Epithelial cell of esophagus (primary cell): ENCODE results near the gene GSTCD.
"Not testable (repeated sequence)": the region's sequence is repeated elsewhere in the genome, so short reads cannot be mapped to it uniquely, and the experiment has no call there.

Source experiments
- DNase-seq: peaks from one replicate; pipeline ENCODE4 v3.0.0; 2010; ENCODE audit warnings: low read depth
- H3K4me3 ChIP-seq: 2 replicates; pipeline ENCODE4 v1.5.1; 2011; ENCODE audit warnings: mild to moderate bottlenecking, low read length, control low read depth
- TF ChIP-seq, protein P1 (sequence below): IDR thresholded peaks from 2 replicates; pipeline ENCODE4 v1.5.1; 2011; ENCODE audit warnings: low read depth, mild to moderate bottlenecking, low read length, control low read depth, inconsistent platforms; ENCODE audit not compliant: insufficient read depth; ENCODE audit errors: missing control alignments

Gene GSTCD

GRCh38 chr4:105751718-105752299, 43.2 kb downstream of the GSTCD start:
- DNase-seq: no peak
- TF ChIP-seq, protein P1, sequence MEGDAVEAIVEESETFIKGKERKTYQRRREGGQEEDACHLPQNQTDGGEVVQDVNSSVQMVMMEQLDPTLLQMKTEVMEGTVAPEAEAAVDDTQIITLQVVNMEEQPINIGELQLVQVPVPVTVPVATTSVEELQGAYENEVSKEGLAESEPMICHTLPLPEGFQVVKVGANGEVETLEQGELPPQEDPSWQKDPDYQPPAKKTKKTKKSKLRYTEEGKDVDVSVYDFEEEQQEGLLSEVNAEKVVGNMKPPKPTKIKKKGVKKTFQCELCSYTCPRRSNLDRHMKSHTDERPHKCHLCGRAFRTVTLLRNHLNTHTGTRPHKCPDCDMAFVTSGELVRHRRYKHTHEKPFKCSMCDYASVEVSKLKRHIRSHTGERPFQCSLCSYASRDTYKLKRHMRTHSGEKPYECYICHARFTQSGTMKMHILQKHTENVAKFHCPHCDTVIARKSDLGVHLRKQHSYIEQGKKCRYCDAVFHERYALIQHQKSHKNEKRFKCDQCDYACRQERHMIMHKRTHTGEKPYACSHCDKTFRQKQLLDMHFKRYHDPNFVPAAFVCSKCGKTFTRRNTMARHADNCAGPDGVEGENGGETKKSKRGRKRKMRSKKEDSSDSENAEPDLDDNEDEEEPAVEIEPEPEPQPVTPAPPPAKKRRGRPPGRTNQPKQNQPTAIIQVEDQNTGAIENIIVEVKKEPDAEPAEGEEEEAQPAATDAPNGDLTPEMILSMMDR: no peak
- H3K4me3 ChIP-seq: no peak overlapping the region

- no peak overlapping the region for H3K4me3 ChIP-seq
- no peak for DNase-seq
- TF ChIP-seq, protein P1: no peak
Measured at GRCh38 chr4:105753361-105753760, 44.8 kb downstream of the GSTCD start.

DNA sequence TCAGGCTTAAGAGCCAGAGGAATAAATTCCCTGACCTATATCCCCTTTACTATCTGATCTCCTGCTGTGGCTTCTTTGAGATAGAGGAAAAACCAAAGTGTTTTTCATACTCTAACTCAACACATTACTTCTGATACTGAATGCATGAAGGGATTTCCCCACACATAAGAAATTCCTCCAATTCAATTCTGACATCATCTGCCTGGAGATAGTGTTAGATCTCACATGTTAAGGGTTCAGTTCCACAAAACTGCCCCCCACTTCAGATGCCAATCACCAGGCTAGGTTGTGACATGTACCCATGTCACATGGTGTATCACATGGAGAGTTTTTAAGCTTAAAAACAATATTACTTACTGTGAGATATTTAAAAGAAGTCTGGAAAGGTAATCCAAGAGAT, 46.8 kb downstream of the GSTCD start:
- no peak overlapping the region for H3K4me3 ChIP-seq
- TF ChIP-seq, protein P1: no peak
- no peak for DNase-seq

GRCh38 chr4:105758958-105759357, 50.4 kb downstream of the GSTCD start:
- TF ChIP-seq, protein P1: no peak
- no peak overlapping the region for H3K4me3 ChIP-seq

DNA sequence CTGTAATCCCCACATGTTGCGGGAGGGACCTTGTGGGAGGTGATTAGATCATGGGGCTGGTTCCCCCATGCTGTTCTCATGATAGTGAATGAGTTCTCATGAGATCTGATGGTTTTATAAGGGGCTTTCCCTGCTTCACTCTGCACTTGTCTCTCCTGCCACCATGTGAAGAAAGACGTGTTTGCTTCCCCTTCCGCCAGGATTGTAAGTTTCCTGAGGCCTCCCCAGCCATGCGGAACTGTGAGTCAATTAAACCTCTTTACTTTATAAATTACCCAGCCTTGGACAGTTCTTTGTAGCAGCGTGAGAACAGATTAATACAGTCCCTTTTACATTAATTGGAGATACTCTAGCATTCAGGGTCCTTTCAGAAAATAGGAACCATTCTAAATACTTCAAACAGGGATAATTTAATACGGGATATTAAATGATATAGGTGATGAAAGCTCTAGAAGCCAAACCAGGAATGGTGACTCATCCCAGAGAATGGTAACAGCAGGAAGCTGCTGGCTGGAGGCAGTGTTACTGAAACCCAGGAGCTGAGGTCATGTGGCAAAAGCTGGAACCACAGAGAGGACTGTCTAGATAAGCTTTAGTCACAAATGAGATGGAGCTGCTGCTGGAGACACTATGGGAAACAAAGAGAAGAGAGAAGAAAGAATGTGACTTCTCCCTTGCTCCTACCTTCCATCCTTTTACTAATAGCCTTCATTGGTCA, 57.3 kb downstream of the GSTCD start:
- TF ChIP-seq, protein P1: no peak
- H3K4me3 ChIP-seq: no peak overlapping the region
- DNase-seq: peak; percentile 95

More at GRCh38 chr4:105758958-105759357, 50.4 kb downstream of the GSTCD start:
- DNase-seq: no peak

GRCh38 chr4:105767579-105767978, 59.0 kb downstream of the GSTCD start:
- DNase-seq: peak; percentile 25
- no peak overlapping the region for H3K4me3 ChIP-seq
- TF ChIP-seq, protein P1: no peak

DNA sequence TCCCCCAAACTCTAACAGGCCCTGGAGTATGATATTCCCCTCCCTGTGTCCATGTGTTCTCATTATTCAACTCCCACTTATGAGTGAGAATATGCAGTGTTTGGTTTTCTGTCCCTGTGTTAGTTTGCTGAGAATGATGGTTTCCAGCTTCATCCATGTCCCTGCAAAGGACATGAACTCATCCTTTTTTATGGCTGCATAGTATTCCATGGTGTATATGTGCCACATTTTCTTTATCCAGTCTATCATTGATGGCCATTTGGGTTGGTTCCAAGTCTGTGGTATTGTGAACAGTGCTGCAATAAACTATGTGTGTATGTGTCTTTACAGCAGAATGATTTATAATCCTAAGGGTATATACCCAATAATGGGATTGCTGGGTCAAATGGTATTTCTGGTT, 61.9 kb downstream of the GSTCD start:
- not testable (repeated sequence) for DNase-seq, H3K4me3 ChIP-seq

DNA sequence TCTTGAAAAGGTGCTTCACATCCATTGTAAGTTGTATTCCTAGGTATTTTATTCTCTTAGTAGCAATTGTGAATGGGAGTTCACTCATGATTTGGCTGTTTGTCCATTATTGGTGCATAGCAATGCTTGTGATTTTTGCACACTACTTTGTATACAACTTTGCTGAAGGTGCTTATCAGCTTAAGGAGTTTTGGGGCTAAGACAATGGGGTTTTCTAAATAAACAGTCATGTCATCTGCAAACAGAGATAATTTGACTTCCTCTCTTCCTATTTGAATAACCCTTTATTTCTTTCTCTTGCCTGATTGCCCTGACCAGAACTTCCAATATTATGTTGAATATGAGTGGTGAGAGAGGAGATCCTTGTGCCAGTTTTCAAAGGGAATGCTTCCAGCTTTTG, 63.5 kb downstream of the GSTCD start:
- not testable (repeated sequence) for H3K4me3 ChIP-seq, DNase-seq

- DNase-seq, H3K4me3 ChIP-seq: not testable (repeated sequence)
Measured at GRCh38 chr4:105775760-105776415, 67.3 kb downstream of the GSTCD start.
